Heart left ventricle (tissue), 16 donors: Measurements from ENCODE around the gene VRK1. TPM values are rescaled to one million over a fixed set of nuclear protein-coding genes. Genes with fewer than 3 reads are reported as not detected.

Experiments used
- ATAC-seq, 4 donors: fragments of 200-7000 bp; cut with Tn5 transposase; one replicate each; pipeline ENCODE4 v1.9.1; 2020 to 2022; ENCODE audit warnings: moderate library complexity in 4 of 4, mild to moderate bottlenecking in 3 of 4, moderate number of reproducible peaks in 1 of 4
- DNase-seq, 5 donors: peaks; one replicate each; pipeline ENCODE4 v3.0.0-alpha.2; 2020
- H3K27ac ChIP-seq, 12 donors: fragments of 200-600 bp; sonication (generic) in 4 of 12; one replicate each; pipeline versions ENCODE4 v1.5.0 to v1.8.0; 2016 to 2022; ENCODE audit warnings: mild to moderate bottlenecking in 2 of 12
- H3K27me3 ChIP-seq, 9 donors: fragments of 200-600 bp; sonication (generic) in 2 of 9; one replicate each; pipeline versions ENCODE4 v1.5.1 to v1.8.0; 2016 to 2022; ENCODE audit warnings: mild to moderate bottlenecking in 3 of 9
- H3K36me3 ChIP-seq, 9 donors: fragments of 200-600 bp; sonication (generic) in 2 of 9; one replicate each; pipeline versions ENCODE4 v1.5.0 to v1.8.0; 2018 to 2022; ENCODE audit warnings: mild to moderate bottlenecking in 2 of 9
- H3K4me1 ChIP-seq, 12 donors: fragments of 200-600 bp; sonication (generic) in 4 of 12; one replicate each; pipeline versions ENCODE4 v1.5.0 to v1.8.0; 2016 to 2022; ENCODE audit warnings: mild to moderate bottlenecking in 3 of 12
- H3K4me3 ChIP-seq, 12 donors: fragments of 200-600 bp; sonication (generic) in 4 of 12; one replicate each; pipeline versions ENCODE4 v1.5.0 to v1.8.0; 2017 to 2022; ENCODE audit warnings: mild to moderate bottlenecking in 9 of 12, moderate library complexity in 4 of 12
- H3K9me3 ChIP-seq, 12 donors: fragments of 200-600 bp; sonication (generic) in 4 of 12; one replicate each; pipeline versions ENCODE4 v1.5.0 to v1.8.0; 2016 to 2022; ENCODE audit warnings: mild to moderate bottlenecking in 1 of 12
- CTCF ChIP-seq, 12 donors: fragments of 200-600 bp; sonication (generic) in 4 of 12; IDR thresholded peaks; one replicate each; pipeline versions ENCODE4 v1.5.0 to v1.8.0; 2018 to 2022; ENCODE audit warnings: antibody characterized with exemption in 12 of 12, mild to moderate bottlenecking in 5 of 12
- POLR2A ChIP-seq, 2 donors: fragments of 450-650 bp; IDR thresholded peaks; one replicate each; pipeline ENCODE4 v1.6.1; 2017; ENCODE audit warnings: antibody characterized with exemption in 2 of 2, mild to moderate bottlenecking in 2 of 2, moderate library complexity in 2 of 2
- WGBS, 4 donors: extraction: QIAGEN DNeasy Blood & Tissue Kit in 2 of 4; methylation state at CpG; one replicate each; pipeline versions ENCODE4 v1.1.5 to v1.1.7; 2013 to 2018; 5-methylcytosine and 5-hydroxymethylcytosine counted together
- intact Hi-C, 10 donors: fragments of 100-400 bp; cut with DNase I; formaldehyde crosslinking; loops; one replicate each; pipeline versions ENCODE4 v1.11.1 to v1.14.2; 2022
- polyA plus RNA-seq, 2 donors: library from polyadenylated mRNA; stranded (reverse); fragments of 200-250 nt; gene quantifications; one replicate each; pipeline ENCODE4 v1.2.3, GENCODE V29; 2013
- total RNA-seq, 9 donors: library from RNA; depleted of rRNA in 2 of 9; stranded (reverse); fragments of >200 nt in 2 of 9; fragmentation: NEBNext Ultra II Directional in 3 of 9; extraction: Animal tissue kit (Norgen Biotek cat#: 25700) in 3 of 9; gene quantifications; one replicate each; pipeline versions ENCODE4 v1.1.0 to v1.2.4, GENCODE V29; 2016 to 2023
- donor health status: ischemic (EF 13 %, LVEDD 7.1; RV severe dilation, severe dysfunction).
- donor health status: healthy with polysubstance abuse.
- donor health status: DM: no; HTN: yes; CAD: no.
- donor health status: DM: no; HTN: no; CAD: no.
- donor health status: ischemic (EF 25% LVEDD 6.9; RV normal size, moderate dysfunction).
- donor health status: ischemic (EF 25% LVEDD 5.7; RV mildly dilated, moderate dysfunction).
- donor health status: healthy.
- donor health status: DM: yes; HTN: yes; CAD: no.
- donor health status: ischemic (EF 35%, LVEDD 5.7; RV mildly dilated, moderate dysfunction).
- donor health status: nonischemic (EF 11% LVEDD 7.7; RV severe dilation, severe dysfunction).
- donor health status: DM: yes; HTN: yes; CAD: no.
- donor health status: PGD.
- donor health status: ischemic (EF 29% LVEDD 5.4; RV normal size, mild dysfunction).
- donor health status: nonischemic (EF 23%, LVEDD 6.1; RV moderate dilation, normal function).

Gene VRK1
- total and polyA plus RNA-seq, 11 donors: 3.6 to 10.4 (median 7.1) TPM

GRCh38 chr14:96808619-96809406 is 11.6 kb downstream of the VRK1 start:
- H3K36me3 ChIP-seq: no peaks in the 10 kb centered on the region
- H3K4me3 ChIP-seq: no peak overlapping the region
- intact Hi-C loops: no loop called here
- no peak for ATAC-seq
- no peak overlapping the region for H3K27ac ChIP-seq
- peaks cover 0 to 26% (median 5%) of the 10 kb centered on the region in 12 donors for H3K4me1 ChIP-seq
- H3K9me3 ChIP-seq: no peaks in the 10 kb centered on the region
- H3K27me3 ChIP-seq: no peaks in the 10 kb centered on the region
- TF ChIP-seq POLR2A (IDR thresholded peaks at IDR 0.05) (no peak), CTCF (IDR thresholded peaks at IDR 0.05) (no peak)
- WGBS, 4 donors: 85 to 92% (median 87%) methylated on average over 4 of the region's 4 CpGs
- no peak for DNase-seq

- ATAC-seq (no peak), DNase-seq (no peak)
- H3K9me3 ChIP-seq: no peaks in the 10 kb centered on the region
- no peaks in the 10 kb centered on the region for H3K27me3 ChIP-seq
- H3K36me3 ChIP-seq: no peaks in the 10 kb centered on the region
- no peak overlapping the region for H3K4me3 ChIP-seq
- H3K4me1 ChIP-seq: peaks cover 0 to 3% (median 0%) of the 10 kb centered on the region in 12 donors
- intact Hi-C loops: no loop called here
- no peak overlapping the region for H3K27ac ChIP-seq
- TF ChIP-seq CTCF (IDR thresholded peaks at IDR 0.05): no peak
- no peak for TF ChIP-seq POLR2A (IDR thresholded peaks at IDR 0.05)
- 50 to 92% (median 71%) methylated on average over 2 of the region's 2 CpGs for WGBS, 4 donors
Measured at GRCh38 chr14:96811265-96811664, 14.1 kb downstream of the VRK1 start.

DNA sequence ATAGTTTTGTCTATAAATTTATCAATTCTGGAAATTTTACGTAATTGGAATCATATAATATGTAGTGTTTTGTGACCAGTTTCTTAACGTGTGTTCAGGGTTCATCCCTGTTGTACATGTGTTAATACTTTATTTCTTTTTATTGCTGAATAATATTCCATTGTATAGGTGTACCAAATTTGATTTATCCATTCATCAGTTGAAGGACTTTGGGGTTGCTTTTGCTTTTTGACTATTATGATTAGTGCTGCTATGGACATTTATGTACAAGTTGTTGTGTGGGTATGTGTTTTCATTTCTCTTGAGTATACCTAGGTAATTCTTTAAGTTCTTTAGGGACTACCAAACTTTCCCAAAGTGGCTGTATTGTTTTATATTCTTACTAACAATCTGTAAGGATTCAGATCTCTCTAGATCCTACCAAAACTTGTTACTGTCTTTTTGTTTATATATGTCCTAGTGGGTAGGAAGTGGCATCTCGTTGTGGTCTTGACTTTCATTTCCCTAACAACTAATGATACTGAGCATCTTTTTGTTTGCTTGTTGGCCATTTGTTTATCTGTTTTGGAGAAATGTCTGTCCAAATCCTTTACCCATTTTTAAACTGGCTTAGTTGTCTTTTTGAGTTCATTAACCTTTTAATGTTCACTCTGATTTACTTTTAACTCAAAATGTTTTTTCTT is 14.9 kb downstream of the VRK1 start:
- no peaks in the 10 kb centered on the region for H3K36me3 ChIP-seq
- H3K4me1 ChIP-seq: no peaks in the 10 kb centered on the region
- no peak overlapping the region for H3K4me3 ChIP-seq
- ATAC-seq: no peak
- TF ChIP-seq CTCF (IDR thresholded peaks at IDR 0.05): no peak
- no peak for TF ChIP-seq POLR2A (IDR thresholded peaks at IDR 0.05)
- intact Hi-C loops: no loop called here
- H3K9me3 ChIP-seq: no peaks in the 10 kb centered on the region
- no peak overlapping the region for H3K27ac ChIP-seq
- DNase-seq: no peak
- 83 to 90% (median 87%) methylated on average over 3 of the region's 3 CpGs for WGBS, 4 donors
- no peaks in the 10 kb centered on the region for H3K27me3 ChIP-seq

DNA sequence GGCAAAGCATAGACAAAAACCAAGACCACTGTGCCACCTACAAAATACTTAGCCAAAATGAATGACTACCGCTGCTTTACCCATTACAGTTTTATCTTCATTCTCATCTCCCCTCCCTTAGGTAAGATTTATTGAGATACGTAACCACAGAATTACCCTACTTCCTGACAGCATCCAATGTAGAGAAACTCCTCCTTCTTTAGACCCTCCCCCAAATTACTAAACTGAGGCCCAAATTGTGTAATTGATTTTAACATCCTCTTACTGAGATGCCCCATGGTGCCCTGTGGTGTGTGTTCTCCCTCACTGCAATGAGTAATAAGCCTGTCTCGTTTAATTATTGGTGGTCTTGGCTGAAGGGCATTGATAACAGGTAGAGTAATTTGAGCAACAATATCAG is 19.1 kb downstream of the VRK1 start:
- H3K9me3 ChIP-seq: no peaks in the 10 kb centered on the region
- no peak for TF ChIP-seq CTCF (IDR thresholded peaks at IDR 0.05)
- TF ChIP-seq POLR2A (IDR thresholded peaks at IDR 0.05): no peak
- ATAC-seq: no peak
- H3K27ac ChIP-seq: no peak overlapping the region
- no peaks in the 10 kb centered on the region for H3K27me3 ChIP-seq
- no peaks in the 10 kb centered on the region for H3K4me1 ChIP-seq
- intact Hi-C loops: no loop called here
- DNase-seq: no peak
- no peaks in the 10 kb centered on the region for H3K36me3 ChIP-seq
- no peak overlapping the region for H3K4me3 ChIP-seq
- WGBS, 4 donors: 91 to 96% (median 95%) methylated on average over 3 of the region's 3 CpGs
